ENCODE data around the gene MIS18A.
"Not testable (repeated sequence)": the region's sequence is repeated elsewhere in the genome, so short reads cannot be mapped to it uniquely, and the experiment has no call there.

Gene MIS18A

DNA sequence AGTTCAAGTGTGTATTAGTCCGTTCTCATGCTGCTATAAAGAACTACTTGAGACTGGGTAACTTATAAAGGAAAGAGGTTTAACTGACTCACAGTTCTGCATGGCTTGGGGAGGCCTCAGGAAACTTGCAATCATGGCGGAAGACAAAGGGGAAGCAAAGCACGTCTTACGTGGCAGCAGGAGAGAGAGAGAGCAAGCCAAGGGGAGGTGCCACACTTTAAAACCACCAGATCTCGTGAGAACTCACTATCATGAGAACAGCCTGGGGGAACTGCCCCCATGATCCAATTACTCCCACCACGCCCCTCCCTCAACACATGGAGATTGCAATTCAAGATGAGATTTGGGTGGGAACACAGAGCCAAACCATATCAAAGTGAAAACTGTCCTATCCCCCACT lies 4.1 kb upstream of the MIS18A start:
- POLR2A ChIA-PET (ENCODE audit: low non-redundant PET): no interaction called here
- TF ChIP-seq, protein P1, sequence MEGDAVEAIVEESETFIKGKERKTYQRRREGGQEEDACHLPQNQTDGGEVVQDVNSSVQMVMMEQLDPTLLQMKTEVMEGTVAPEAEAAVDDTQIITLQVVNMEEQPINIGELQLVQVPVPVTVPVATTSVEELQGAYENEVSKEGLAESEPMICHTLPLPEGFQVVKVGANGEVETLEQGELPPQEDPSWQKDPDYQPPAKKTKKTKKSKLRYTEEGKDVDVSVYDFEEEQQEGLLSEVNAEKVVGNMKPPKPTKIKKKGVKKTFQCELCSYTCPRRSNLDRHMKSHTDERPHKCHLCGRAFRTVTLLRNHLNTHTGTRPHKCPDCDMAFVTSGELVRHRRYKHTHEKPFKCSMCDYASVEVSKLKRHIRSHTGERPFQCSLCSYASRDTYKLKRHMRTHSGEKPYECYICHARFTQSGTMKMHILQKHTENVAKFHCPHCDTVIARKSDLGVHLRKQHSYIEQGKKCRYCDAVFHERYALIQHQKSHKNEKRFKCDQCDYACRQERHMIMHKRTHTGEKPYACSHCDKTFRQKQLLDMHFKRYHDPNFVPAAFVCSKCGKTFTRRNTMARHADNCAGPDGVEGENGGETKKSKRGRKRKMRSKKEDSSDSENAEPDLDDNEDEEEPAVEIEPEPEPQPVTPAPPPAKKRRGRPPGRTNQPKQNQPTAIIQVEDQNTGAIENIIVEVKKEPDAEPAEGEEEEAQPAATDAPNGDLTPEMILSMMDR (conservative IDR thresholded peaks at IDR 0.05; ENCODE audit: low read depth): no peak
- no peak overlapping the region for H3K27ac ChIP-seq
- CTCF ChIA-PET: no interaction called here
- no peak for DNase-seq (ENCODE audit: low spot score)

DNA sequence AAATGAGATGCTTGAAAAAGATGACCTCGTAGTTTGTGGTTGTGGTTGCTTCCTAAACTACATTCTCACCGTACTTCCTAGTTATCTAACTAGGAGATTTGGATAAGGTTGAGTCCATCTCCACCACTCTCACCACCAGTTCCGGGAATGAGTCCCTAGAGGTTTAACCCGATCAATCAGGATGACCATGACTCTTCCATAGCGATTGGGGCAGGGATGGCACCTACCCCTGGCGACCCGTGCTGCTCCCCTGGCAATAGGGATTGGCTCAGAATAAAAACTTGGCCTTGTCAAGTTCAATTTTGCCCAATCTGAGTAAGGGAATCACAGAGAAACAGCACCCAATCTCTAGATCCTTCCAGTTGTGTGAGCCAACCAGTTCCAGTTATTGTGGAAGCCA lies 2.7 kb upstream of the MIS18A start:
- no peak for DNase-seq (ENCODE audit: low spot score)
- H3K27ac ChIP-seq: no peak overlapping the region
- ChIA-PET CTCF (no interaction called here), POLR2A (ENCODE audit: low non-redundant PET) (no interaction called here)
- TF ChIP-seq, protein P1 (conservative IDR thresholded peaks at IDR 0.05; ENCODE audit: low read depth): no peak

DNA sequence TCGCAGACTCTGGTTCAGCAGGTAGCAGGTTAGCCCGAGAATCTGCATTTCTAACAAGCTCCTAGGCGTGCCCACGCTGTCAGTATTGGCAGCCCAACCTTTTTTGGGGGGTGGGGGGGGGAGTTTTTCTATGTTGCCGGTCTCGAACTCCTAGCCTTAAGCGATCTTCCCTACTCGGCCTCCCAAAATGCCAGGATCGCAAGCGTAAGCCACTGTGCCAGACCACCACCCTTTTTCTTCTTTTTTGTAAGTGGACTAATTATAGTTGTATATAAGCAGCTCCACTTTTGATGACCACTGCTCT lies 480 bp upstream of the MIS18A start:
- TF ChIP-seq, protein P1 (conservative IDR thresholded peaks at IDR 0.05; ENCODE audit: low read depth): no peak
- ChIA-PET CTCF (interaction anchor here (0.6 kb wide), 1 partner anchor 721 kb away, joined by 6 read pairs; no protein-coding TSS in a partner anchor), POLR2A (ENCODE audit: low non-redundant PET) (no interaction called here)
- no peak for DNase-seq (ENCODE audit: low spot score)
- peak overlapping the region; percentile 75 for H3K27ac ChIP-seq

DNA sequence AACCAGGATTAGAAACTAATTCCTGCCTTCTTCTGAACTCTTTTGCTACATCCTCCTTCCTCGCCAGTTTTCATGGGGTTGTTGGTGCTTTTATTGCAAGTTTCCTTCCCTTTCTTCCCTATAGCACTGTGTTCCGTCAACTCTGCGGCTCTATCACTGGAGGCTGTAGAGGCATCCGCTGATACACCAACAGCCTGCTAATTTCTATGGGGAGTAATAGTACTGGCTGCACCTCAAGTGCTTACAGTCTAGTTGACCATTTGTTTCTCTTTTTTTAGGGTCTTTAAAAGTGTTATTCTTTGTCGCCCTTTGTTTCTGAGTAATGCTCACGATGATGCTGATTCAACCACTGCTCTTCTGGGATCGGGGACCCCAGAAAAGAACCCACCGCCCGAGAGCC lies 746 bp downstream of the MIS18A start:
- ChIA-PET CTCF (interaction anchor here (1.0 kb wide), 1 partner anchor 323 kb away, joined by 3 read pairs; no protein-coding TSS in a partner anchor), POLR2A (ENCODE audit: low non-redundant PET) (no interaction called here)
- H3K27ac ChIP-seq: peak overlapping the region; percentile 75
- TF ChIP-seq, protein P1 (conservative IDR thresholded peaks at IDR 0.05; ENCODE audit: low read depth): no peak
- peak; percentile 4 for DNase-seq (ENCODE audit: low spot score)

- TF ChIP-seq, protein P1 (conservative IDR thresholded peaks at IDR 0.05; ENCODE audit: low read depth): no peak
- CTCF ChIA-PET: interaction anchor here (0.7 kb wide), 1 partner anchor 8 kb away, joined by 3 read pairs; no protein-coding TSS in a partner anchor
- DNase-seq (ENCODE audit: low spot score): no peak
- no peak overlapping the region for H3K27ac ChIP-seq
- POLR2A ChIA-PET (ENCODE audit: low non-redundant PET): no interaction called here
Observed at GRCh38 chr21:32276671-32277070, 2.2 kb downstream of the MIS18A start.

DNA sequence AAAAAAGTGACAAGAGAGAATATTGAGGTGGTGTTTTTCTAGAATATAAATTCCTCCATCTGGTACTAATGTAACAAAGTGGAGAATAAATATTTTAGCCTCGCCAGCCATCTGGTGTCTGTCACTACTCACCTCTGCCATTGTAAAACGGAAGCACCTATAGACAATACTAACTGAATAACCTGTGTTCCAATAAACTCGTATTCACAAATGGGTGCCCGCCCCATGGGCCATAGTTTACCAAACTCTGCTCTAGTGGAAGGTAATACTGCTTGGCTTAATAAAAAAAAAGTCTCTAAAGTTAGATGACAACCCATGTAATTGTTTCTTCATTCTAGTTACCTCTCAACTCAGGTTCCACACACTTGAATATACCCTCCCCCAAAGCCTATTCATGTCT lies 8.1 kb downstream of the MIS18A start:
- ChIA-PET POLR2A (ENCODE audit: low non-redundant PET) (no interaction called here), CTCF (no interaction called here)
- H3K27ac ChIP-seq: no peak overlapping the region
- TF ChIP-seq, protein P1 (conservative IDR thresholded peaks at IDR 0.05; ENCODE audit: low read depth): no peak
- DNase-seq (ENCODE audit: low spot score): no peak

DNA sequence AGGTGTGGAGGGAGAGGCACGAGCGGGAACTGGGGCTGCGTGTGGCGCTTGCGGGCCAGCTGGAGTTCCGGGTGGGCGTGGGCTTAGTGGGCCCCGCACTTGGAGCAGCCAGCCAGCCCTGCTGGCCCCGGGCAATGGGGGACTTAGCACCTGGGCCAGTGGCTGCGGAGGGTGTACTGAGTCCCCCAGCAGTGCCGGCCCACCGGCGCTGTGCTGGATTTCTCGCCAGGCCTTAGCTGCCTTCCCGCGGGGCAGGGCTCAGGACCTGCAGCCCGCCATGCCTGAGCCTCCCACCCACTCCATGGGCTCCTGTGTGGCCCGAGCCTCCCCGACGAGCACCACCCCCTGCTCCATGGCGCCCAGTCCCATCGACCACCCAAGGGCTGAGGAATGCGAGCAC lies 13.5 kb downstream of the MIS18A start:
- CTCF ChIA-PET; H3K27ac ChIP-seq; DNase-seq (ENCODE audit: low spot score): not testable (repeated sequence)
- POLR2A ChIA-PET (ENCODE audit: low non-redundant PET): interaction anchor here (0.5 kb wide), 1 partner anchor 9 kb away, joined by 3 read pairs; no protein-coding TSS in a partner anchor

Measured in RWPE1 (cell line).